ENCODE data around the gene TEX261.

GRCh38 chr2:70978341-70979179 lies 16.1 kb downstream of the TEX261 start, which contains the start of gene ANKRD53:
- no peak for TF ChIP-seq POLR2A (IDR thresholded peaks at IDR 0.05)
- no peak for TF ChIP-seq POLR2AphosphoS5 (IDR thresholded peaks at IDR 0.05)
